Stimulated activated CD4-positive, alpha-beta T cell treated with anti-CD3 and anti-CD28 coated beads, Interleukin-4, amount 100 ng/mL, for 24 hours (primary cell): ENCODE measurements around the gene STARD3.

ENCODE experiments used
- DNase-seq: peaks from one replicate; pipeline ENCODE4 v3.0.0-alpha.2; 2020

The STARD3 gene

DNA sequence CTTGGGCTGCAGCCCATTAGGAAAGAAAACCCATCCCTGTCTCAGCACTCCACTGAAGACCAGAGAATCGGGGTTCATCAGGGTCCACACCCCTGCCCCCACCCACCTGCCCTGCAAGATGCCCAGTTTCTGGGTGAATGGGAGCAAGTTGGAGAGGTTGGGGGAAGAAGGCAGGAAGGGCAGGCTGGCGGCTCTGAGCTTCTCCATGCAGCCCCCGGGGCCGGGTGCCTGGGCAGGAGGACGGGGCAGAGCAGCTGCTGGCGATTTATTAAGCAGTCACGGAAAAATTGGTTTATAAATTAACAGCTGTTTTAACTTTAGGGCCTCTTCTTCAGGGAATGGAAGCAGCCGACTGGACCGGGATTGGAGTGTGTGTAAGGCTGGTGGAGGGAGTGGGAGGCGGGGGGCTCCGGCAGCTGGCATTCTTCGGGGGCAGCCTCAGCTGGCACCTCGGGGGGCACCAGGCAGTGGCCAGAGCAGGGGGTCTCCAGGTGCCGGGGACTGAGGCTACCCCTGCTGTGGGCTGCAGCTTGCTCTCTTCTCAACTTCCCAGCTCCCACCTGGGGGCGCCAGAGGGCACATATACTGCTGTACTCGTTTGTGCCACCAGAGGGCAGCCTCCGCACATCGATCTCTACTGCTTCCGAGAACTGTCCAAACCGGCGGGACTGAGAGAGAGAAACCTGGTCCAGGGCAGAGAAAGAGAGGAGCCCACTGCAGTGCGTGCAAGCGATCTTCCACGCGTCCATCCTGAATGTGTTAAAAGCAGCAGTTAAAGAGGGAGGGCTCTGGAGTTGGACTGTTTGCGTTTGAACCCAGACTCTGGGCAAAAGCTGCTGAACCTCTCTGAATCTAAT lies 15.2 kb upstream of the STARD3 start:
- peak; percentile 89 for DNase-seq

DNA sequence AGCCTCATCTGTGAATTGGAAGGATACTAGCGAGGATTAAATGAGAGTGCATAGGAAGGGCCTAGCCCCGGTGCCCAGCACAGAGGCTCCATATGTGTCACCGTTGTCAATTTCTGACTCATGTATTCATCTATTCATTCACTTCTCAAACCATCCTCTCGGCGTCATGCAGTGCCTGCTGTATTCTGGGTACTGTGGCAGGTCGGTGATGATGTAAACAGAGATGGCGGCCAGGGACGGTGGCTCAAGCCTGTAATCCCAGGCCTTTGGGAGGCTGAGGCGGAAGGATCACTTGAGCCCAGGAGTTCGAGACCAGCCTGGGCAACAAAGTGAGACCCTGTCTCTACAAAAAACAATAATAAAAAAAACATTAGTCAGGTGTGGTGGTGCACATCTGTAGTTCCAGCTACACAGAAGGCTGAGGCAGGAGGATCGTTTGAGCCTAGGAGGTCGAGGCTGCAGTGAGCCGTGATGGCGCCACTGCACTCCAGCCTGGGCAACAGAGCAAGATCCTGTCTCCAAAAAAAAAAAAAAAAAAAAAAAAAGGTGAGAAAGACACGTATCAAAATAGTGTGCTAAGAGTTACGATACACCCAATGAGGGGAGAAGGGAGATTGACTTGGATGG lies 14.5 kb upstream of the STARD3 start:
- peak; percentile 66 for DNase-seq

DNA sequence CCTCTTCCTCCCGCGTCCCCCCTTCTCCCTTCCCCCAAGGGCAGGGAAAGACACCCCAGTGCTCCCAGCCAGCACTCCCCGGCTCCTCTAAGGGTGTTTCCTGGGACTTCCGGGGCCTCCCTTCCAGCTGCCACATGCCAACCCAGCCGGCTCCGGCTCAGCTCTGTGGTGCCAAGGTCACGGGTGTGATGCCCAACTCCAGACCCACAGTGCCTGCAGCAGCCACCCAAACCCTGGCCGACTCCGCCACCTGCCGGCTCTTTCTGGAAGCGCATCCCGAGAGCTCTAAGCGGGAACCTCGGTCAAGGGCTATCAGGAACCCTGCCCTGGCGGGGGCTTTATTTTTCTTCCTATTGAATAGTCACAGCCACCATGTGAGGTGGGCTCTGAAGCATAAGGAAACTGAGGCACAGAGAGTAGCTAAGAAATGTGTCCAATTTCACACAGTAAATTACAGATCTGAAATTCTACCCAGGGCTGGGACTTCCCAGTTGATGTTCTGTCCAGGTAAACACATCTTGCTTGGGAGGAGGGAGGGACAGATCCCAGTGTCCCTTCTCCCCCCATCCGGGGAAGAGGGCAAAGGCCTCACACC lies 13.5 kb upstream of the STARD3 start:
- DNase-seq = peak; percentile 90

DNA sequence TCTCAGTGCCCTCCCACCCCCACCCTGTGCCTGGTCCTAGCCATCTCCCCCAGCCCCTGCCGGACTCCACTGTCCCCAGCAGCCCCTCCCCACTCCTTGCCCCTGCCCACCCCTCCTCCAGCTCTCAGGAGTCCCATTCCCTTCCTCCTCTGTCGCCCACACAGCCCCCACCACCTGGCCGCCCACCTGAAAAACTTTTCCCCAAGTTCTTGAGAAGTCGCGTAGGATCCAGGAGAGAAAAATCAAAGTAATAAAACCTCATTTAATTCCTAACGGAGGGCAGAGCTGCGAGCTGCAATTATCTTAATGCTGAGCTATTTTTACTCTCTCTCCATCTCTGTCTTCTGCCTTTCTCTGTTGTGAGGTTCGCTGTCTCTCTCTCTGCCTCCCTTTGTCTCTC lies 12.6 kb upstream of the STARD3 start:
- DNase-seq = no peak

DNA sequence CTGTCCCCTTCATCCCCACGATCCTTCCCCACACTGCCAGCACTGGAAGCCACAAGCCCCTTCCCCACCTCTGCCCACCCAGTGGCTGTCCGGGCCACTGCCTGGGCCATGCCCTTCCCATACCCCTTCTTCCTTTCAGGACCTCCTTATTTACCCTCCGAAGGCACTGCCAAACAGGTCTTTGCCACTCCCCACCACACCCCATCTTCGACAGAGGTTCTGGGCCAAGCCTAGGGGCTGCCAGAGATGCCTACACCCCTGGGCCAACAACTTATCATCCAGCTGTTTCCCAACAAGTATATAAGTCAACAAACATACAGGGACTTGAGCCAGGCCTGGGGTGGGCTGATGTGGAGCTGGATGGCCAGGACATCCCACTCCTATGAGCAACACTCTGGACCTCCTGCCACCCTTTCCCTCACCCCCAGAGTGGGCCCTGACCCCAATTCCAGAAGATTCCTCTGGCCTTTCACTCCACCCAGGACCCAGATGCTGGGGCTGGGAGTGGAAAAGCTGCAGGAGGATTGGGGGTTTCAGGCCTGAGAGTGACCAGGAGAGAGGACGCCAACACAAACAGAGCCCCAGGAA lies 11.7 kb upstream of the STARD3 start:
- no peak for DNase-seq

DNA sequence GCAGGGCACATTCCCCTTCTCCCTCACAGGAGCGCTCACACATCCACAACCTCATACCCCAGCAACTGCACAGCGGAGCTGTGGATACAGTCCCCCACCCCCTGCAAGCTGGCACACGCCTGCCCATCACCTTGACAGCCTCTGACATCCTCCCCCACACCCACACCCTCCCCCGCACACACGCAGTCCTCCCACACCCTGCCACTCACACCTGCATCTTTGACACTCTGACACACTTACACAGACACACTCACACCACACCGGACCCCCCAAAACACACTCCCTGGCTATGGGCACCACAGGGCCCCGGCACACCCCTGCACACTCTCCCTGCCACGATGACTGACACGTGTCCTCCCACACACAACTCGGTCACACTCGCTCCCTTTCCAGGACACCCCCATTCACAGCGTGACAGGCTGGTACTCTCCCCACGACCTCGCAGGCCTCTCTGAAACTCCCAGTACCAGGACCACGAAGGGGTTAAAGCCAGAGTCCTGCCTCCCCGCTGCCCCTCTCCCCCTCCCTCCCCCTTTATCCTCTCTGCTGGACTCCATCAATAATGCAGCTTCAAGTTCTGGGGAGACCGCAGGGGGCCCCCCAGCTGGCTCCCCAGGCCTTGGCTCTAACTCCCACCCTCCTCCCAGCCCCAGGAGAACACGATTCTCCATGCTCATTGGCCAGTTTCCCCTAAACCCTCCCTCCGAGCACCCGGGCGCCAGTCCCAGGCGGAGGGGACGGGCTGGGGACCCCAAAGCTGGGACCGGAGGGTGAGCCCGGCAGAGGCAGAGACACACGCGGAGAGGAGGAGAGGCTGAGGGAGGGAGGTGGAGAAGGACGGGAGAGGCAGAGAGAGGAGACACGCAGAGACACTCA lies 10.5 kb upstream of the STARD3 start, which contains the start of gene PPP1R1B:
TSS of gene PPP1R1B (plus strand) at position 782 of the 876 bp plus-strand sequence. CDS start 441 bp downstream, outside the sequence.
- peak; percentile 25 for DNase-seq

DNA sequence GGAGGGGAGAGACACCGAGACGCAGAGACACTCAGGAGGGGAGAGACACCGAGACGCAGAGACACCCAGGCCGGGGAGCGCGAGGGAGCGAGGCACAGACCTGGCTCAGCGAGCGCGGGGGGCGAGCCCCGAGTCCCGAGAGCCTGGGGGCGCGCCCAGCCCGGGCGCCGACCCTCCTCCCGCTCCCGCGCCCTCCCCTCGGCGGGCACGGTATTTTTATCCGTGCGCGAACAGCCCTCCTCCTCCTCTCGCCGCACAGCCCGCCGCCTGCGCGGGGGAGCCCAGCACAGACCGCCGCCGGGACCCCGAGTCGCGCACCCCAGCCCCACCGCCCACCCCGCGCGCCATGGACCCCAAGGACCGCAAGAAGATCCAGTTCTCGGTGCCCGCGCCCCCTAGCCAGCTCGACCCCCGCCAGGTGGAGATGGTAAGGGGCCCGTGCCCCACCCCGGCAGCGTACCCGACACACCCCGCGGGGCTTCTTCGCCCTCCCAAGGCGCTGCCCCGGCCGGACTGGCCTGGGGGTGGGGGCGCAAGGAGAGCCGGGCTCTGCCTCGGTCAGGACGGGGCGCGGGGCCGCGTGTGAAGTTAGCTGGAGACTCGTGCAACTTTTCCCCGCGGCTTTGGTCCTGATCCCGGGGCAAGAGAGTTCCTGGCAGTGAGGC lies 9.8 kb upstream of the STARD3 start:
- DNase-seq = no peak

DNA sequence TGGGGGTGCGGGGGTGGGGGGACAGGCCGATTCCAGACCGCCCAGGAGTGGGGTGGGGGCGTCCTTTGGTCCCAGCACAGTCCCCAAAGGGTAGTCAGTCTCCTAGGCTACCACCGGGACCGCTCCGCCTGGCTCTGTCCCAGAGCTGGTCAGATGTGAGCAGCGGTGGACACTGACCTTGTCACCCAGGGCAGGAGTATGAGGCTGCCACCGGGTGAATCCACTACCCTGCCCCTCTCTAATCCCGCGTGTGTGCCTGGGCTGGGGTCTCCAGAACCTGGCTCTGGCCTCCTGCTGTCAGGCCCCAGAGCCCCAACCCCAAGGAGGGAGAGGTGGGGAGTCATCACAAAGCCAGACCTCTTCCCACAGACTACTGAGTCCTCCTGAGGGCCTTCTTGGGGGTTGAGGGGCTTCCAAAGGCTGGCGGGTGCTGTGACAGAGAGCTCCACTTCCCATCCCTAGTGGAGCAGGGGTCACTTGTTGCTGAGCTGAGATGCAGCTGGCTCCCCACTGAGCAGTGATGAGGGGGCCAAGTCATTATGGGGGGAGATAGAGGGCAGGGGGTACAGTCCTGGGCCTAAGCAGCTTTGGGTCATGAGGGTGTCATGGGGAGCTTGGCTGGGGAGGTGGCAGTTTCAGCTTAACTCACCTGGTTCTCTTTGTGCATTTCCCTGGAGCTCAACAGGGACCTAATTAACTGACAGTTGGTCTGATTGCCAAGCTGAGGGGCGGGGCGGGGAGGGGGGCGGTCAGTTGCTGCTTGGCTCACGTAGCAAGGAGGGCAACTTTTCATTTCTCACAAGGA lies 9.0 kb upstream of the STARD3 start:
- no peak for DNase-seq

DNA sequence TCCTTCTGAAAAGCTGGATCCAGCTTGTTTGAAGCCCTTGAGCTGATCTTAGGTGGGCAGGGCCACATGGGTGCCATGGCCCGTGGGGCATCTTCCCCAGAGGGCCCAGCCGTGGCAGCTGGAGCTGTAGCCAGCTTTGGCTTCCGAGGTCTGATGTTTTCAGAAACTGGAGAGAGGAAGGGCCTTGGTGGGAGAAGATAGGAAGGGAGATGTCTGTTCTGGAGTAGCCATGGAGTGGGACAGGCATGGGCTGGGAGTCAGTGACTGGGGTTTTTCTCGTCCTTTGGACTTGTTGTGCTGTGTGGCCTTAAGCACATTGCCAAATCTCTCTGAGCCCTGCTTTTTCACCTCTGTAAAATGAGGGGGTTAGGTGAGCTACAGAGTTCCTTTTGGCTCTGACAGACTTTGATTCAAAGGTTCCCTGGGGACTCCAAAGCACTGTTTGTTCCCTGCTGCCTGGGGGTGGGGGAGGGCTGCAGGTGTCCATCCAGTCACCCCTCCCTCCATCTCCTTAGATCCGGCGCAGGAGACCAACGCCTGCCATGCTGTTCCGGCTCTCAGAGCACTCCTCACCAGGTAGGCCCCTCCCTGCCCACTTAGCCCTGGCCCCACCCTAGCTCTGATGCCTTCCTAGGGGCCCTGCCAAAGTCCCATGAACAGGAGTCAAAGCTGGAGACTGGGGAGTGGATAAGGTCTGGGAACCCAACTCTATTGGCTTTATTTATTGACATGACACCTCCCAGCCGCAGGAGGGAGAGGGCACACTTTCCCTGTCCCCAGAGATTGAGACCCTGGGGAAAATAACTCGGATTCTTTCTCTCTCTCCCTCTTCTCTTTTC lies 8.1 kb upstream of the STARD3 start:
- DNase-seq = no peak

DNA sequence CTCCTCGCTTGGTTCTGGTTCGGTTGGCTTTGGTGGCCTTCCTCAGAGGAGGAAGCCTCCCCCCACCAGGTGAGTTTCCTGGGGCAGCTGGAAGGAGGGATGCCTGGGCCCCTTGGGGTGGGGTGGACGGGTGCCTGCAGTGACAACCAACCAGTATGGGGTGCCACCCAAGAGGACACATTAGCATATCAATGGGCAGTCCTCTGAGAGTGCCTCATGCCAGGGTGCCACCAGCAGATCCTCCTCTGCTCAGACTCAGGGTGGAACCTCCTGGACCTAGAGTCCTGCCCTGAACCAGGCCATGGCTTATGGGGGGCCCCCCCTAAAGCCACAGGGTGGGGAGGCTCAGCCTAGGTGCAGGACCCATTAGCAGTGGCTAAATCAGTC lies 7.5 kb upstream of the STARD3 start:
- no peak for DNase-seq

DNA sequence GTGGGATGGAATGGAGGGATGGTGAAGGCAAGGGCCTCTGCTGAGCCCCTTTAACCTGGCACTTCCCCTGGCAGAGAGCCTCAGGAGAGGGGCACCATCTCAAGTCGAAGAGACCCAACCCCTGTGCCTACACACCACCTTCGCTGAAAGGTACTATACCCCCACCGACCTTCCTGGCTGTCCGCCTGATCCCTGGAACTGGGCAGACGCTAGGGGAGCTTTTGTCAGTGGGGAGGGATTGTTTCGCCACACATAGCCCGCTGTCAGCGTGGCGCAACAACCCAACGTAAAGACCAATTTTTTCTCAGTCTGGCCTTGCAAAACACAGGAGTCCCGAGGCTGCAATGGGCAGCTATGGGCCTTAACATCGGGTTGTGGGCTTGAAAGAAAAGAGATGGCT lies 7.0 kb upstream of the STARD3 start:
- no peak for DNase-seq

DNA sequence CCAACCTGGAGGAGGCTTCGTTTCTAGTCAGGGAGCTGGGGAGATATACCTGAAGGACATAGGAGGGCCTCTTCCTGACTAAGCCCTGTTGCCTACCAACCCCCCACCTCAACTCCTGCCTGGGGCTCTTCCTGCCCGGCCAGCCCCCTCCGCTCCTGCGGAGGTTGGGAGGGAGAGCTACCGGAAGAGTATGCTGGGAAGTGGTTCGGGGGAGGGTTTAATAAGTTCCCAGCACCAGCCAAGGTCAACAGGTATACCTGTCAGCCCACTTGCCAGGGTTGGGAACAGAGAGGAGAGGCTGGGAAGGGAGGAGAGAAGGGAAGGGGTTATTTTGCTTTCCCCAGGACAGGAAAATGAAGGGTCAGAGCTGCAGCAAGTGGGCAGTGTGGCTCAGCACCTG lies 5.5 kb upstream of the STARD3 start:
- DNase-seq = no peak

DNA sequence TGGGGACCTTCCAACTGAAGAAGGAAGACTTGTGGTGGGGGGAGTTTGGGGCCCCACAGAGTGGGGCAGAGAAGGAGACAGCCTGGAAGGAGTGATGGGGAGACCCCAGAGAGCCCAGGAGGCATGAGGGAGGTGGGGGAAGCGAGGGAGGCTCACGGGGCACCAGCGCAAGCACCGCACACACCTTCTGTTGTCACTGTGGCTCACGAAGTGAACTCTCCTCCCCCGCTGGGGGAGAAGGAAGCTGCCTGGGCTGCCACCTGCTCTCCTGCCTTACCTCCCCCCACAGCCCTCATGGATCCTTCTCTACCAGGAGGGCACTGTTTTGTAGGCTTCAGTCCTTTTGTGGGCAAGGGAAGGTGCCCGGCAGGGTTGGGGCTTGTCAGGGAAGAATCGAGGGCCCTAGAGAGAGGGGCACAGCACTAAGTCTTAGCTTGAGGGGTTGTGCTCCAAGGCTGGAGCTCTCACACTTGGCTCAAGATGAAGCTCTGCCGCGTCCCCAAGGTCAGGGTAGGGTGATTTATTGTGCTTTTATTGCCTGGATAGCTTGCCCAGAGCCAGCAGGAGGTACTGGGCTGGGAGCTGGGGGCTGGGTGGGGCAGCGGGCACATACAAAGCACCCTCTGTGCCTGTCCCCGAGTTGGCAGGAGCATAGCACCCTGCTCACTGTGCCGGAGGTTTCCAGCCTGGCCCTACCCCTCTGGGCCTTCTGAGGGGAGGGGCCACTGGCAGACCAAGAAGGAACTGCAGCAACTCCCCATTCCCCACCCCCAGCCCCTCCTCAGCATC lies 4.6 kb upstream of the STARD3 start:
- DNase-seq = no peak

DNA sequence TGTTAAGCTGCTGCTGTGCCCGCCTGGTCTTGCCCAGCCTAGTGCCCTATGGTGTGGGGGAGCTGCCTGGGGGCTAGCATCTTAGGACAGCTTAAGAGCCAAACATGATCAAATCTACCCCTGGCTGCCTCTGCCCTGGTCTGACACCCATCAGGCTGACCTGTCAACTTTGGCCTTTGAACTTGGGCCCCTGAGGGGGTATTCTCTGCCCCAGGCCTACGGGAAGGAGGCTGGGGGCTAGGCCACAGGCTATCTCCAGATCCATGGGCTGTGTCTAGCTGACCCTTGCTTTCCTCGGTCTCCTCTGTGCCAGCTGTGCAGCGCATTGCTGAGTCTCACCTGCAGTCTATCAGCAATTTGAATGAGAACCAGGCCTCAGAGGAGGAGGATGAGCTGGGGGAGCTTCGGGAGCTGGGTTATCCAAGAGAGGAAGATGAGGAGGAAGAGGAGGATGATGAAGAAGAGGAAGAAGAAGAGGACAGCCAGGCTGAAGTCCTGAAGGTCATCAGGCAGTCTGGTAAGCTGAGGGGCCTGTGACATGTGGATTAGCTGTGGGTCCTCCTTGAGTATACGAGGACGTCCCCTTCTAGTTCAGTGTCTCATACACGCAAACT lies 3.3 kb upstream of the STARD3 start:
- no peak for DNase-seq

DNA sequence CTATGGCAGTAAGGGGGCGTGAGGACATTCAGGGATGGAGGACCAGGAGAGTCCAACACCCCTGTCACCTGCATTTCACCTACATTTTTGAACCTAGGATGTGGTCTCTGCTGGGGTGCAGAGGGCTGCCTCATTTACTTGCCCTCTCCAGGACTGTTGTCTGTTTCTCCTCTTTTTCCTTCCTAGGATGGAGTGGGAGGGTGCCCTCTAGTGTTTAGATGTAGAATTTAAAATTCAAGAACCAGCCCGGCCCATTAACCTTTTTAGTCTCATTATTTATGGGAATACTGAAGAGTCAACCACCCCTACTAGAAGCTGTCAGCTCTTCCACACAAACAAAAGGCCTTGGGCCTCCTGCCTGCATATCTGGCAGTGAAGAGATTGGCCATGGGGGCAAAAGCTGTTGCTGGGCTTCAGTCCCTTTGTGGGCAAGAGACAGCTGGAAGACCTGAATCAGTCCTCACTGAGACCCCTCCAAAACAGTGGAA lies 2.5 kb upstream of the STARD3 start:
- peak; percentile 25 for DNase-seq

DNA sequence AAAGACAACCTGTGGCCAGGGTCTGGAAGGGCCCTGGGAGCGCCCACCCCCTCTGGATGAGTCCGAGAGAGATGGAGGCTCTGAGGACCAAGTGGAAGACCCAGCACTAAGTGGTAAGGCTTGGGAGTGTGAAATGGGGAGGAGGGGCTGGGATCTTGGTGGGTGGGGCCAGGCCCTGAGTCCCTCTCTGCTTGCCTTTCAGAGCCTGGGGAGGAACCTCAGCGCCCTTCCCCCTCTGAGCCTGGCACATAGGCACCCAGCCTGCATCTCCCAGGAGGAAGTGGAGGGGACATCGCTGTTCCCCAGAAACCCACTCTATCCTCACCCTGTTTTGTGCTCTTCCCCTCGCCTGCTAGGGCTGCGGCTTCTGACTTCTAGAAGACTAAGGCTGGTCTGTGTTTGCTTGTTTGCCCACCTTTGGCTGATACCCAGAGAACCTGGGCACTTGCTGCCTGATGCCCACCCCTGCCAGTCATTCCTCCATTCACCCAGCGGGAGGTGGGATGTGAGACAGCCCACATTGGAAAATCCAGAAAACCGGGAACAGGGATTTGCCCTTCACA lies 1.2 kb upstream of the STARD3 start:
- DNase-seq = no peak

DNA sequence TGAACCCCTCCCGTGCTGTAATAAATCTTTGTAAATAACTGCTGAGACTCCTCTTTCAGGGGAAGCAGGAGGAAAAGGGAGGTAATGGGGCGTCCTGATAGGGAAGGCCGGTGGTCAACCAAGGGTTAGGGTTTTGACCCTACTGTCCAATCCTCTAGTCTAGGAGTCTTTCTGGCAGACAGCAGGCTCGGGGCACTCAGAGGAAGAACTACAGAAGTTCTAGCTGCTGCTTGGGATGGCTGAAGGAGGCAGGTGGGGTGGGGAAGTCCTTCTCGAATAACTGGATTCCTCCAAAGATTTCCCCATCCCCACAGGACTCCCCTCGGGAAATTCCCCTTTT lies 387 bp upstream of the STARD3 start:
- DNase-seq = peak; percentile 12

DNA sequence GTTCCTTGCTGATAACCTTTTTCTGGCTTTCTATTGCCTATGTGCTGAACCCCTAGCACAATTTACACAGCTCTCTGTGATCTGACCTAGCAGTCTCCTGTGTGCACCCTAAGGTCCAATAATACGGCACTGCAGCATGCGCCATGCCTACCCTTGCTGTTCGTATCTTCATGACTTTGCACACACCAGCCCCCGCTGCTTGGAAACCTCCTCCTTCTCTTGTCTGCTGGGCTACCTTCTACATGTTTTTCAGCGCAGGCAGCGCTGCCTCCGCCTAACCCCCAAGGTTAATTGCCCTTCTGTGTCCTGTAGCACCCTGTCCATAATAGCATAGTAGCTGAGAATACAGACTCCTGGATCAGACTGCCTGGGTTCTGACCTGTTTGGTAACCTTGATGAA lies 1.4 kb downstream of the STARD3 start:
- no peak for DNase-seq

DNA sequence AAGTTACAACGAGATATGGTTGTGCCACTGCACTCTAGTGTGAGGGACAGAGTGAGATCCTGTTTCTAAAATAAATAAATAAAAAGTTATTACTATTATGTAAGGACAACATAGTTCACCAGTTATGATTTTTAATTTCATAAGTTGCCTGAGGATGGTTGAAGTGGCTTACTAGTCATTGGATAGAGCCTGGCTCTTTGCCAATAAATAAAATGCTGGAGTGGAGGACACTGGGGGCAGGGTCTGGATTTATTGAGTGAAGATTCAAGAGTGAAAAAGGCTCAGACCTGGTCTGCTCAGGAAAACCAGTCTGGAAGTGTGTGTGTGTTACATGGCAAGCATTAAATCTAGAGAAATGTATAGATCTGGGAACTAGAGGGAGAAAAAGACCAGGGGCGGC lies 2.1 kb downstream of the STARD3 start:
- DNase-seq = no peak
